HG03432 (cell line): ENCODE measurements around the gene ITGA8.
"Not testable (repeated sequence)": the region's sequence is repeated elsewhere in the genome, so short reads cannot be mapped to it uniquely, and the experiment has no call there.

Experiments
- ATAC-seq: cut with Tn5 transposase; IDR thresholded peaks from one replicate; pipeline ENCODE4 v1.9.1; 2021; ENCODE audit warnings: mild to moderate bottlenecking, moderate library complexity; ENCODE audit not compliant: unreplicated experiment

The ITGA8 gene

GRCh38 chr10:15562578-15562977 is 157.1 kb downstream of the ITGA8 start:
- no peak for ATAC-seq

DNA sequence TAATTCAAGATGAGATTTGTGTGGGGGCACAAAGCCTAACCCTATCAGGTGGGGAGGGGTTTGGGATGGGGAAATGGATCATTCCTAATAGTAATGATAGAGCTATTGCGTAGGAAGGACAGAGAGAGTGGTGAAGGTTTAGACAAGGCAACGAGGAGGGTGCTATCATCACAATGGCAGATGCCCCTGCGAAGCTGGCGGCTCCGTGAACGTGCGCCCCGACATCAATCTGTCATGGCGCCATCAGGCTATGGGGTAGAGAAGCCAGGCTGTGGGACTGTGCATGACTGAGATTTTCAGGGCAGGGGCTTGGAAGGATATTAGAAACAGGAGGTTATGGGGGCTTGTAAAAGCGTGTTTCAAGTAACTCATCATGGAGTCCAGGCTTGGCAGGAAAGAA is 157.6 kb downstream of the ITGA8 start:
- no peak for ATAC-seq

DNA sequence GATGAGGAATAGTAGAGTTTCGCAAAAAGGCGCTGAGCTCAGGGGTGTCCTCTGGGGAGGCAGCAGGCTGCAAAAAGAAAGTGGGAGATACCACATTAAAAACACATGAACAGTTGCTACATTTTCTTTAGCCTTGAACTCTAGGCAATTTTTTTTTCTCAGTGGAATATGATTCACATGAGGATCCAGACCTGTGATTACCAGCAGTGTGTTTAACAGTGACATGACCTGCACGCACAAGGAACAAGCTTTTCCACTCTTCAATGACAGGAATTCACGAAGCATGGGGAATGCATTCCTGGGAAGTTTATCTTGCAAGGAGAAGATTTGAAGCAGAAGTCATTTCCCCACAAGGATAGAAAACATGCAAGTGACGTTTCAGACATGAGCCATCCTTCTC is 161.6 kb downstream of the ITGA8 start:
- ATAC-seq: no peak

- ATAC-seq: not testable (repeated sequence)
Measured at GRCh38 chr10:15557168-15557567, 162.6 kb downstream of the ITGA8 start.

GRCh38 chr10:15550950-15551349 is 168.8 kb downstream of the ITGA8 start:
- ATAC-seq: no peak

DNA sequence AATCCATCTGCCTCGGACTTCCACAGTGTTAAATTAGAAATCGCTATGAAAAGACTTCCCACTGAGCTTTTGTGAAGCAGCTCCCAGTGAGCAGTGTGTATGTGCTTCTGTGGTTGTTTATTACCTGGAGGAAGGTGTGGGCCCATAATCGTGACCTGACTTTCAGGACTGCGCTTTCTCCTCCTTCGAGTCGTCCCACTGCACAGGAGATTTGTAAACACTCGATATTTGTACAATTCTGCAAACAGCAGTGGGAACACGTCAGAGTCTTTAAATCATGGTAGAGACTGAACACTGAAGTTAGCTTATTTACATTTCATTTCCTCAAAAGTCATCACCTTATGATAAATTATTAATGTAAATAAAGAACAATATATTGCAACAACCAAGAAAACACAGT is 171.4 kb downstream of the ITGA8 start:
- ATAC-seq: no peak

- no peak for ATAC-seq
Measured at GRCh38 chr10:15546606-15547005, 173.1 kb downstream of the ITGA8 start.

DNA sequence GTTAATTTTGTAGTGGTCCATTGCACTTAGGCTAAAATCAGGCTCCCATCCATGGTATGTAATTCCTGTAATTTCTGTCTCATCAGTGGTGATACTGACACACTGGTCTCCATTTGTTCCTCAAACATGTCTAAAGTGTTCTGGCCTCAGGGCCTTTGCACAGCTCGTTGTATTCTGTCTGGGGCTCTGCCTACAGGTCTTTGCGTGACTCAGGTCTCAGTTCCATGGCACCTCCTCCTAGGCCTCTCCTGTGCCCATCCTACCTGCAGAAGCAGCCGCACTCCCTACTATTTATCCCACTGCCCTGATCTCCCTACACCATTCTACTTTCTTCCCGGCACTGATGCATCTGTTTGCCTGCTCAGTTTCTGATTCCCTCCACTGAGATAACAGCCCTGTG is 173.8 kb downstream of the ITGA8 start:
- no peak for ATAC-seq

DNA sequence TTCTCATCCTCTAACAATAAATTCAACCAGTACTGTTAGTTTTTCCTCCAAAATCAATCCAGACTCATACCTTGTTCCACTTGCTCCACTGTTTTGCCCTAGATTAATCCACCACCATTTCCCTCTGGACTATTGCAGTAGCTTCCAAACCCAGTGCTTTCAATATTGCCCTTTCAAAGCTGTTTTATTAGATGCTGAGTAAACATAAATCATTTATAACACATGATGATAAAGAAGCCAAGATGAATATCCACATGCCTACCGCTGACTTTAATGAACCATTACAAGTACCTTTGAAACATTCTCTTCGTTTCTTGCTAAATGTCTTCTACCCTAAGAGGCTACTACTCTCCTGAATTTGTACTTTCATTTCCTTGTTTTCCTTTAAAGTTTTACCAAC is 174.5 kb downstream of the ITGA8 start:
- no peak for ATAC-seq

DNA sequence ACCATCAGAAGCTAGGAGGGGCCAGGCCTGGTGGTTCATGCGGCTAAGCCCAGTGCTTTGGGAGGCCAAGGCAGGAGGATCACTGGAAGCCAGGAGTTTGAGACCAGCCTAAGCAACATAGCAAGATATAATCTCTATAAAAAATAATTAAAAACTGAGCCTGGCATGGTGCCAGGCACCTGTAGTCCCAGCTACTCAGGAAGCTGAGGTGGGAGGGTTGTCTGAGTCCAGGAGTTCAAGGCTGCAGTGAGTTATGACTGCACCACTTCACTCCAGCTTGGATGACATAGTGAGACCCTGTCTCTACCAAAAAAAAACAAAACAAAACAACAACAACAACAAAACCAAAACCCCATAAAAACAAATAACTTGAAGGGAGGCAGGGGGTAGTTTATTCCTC is 175.7 kb downstream of the ITGA8 start:
- no peak for ATAC-seq

- ATAC-seq: no peak
Measured at GRCh38 chr10:15542817-15543216, 176.9 kb downstream of the ITGA8 start.

DNA sequence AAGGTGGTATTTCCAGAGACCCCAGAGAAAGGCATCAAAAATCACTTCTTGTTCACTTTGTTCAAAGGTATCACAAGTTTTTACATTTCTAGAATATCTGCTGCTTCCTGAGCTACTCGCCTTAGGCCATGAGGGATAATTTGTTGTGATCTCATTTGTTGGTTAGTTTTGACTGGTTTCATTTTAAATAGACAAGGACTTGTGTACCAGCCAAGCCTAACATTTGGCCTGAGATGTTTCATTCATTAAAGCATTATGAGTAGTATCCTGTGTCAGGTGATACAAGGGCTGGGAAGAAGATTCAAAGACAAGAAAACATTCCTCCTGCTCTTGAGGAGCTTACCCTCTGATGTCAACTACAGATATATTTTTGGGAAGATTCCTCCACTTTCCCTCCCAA is 178.3 kb downstream of the ITGA8 start:
- no peak for ATAC-seq

DNA sequence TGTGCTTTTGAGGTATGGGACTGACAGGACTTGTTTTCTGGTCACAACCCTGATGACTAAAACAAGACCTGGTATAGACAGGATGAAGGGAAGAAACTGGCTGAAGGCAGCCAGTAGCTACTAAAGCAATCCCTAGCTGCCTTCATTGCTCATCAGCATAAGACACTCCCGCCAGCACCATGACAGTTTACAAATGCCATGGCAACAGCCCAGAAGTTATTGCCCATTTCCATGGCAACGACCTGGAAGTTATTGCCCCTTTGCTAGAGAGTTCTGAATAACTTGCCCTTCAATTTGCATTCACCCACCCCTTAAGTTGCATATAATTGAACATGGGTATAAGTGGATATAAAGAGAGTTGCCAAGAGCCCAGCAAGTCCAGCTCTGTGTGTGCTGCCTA is 179.0 kb downstream of the ITGA8 start:
- ATAC-seq: no peak

DNA sequence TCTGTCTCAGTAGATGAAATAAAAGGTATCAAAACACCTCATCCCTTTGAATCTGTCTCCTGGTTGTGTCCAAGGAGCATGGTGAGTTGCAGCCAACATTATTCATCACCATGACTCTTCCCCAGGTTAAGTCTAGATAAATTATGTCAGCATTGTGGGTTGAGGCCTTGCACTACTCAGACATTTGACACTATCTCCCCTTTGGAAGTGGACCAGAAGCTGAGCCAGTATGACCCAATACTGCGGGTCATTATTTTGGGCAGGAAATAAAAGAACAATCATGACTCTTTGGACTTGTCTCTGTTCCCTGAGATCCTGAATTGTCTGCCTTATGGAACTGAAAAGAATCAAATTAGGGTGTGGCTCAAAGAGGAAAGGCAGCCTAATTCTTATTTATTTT is 180.5 kb downstream of the ITGA8 start:
- ATAC-seq: no peak

GRCh38 chr10:15534928-15535538 is 184.7 kb downstream of the ITGA8 start:
- not testable (repeated sequence) for ATAC-seq

- no peak for ATAC-seq
Measured at GRCh38 chr10:15531927-15532722, 187.6 kb downstream of the ITGA8 start.

GRCh38 chr10:15528859-15529239 is 190.9 kb downstream of the ITGA8 start:
- no peak for ATAC-seq

GRCh38 chr10:15526754-15527153 is 193.0 kb downstream of the ITGA8 start:
- ATAC-seq: no peak

- ATAC-seq: no peak
Measured at GRCh38 chr10:15521328-15521903, 198.3 kb downstream of the ITGA8 start.

DNA sequence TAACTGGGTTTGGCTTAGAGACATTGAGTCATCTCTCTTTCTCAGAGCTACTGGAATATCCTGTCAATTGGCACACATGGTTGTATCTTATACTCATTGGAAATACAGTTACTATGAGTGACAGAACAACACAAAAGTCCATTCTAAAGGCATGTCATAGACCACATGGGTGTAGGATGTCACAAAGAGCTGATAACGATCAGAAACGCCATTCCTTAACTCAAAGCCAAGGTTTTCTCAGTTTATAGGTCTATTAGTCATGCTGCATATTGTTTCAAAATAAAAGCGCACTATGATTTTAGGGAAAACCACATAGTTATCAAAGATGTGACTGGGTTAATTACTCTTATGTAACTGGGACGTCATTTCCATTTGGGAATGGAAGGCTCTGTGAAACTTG is 201.5 kb downstream of the ITGA8 start:
- ATAC-seq: no peak

- ATAC-seq: no peak
Measured at GRCh38 chr10:15516256-15517085, 203.3 kb downstream of the ITGA8 start.
